Measurements from ENCODE around the gene NTMT2.

The NTMT2 gene

DNA sequence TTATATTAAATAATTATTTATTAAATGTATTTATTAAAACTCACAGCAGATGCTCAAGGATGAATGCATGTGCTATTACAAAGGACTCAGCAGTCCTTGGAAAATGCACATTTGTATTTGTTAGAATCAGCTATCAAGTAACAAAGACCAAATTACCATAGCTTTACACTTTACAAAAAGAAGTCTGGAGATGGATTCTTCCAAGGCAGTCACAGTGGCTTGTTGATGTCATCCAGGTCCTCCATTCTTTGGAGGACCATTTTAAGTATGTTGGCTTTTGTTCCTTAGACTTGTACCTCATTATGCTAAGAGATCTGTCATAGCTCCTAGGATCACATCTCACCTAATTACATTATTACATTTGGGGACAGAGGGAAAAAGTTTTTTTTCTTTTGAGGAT is 63.4 kb downstream of the NTMT2 start:
- TF ChIP-seq TCF12 (IDR thresholded peaks at IDR 0.05; ENCODE audit: low read depth) (no peak), TEAD4 (IDR thresholded peaks at IDR 0.05) (no peak)

DNA sequence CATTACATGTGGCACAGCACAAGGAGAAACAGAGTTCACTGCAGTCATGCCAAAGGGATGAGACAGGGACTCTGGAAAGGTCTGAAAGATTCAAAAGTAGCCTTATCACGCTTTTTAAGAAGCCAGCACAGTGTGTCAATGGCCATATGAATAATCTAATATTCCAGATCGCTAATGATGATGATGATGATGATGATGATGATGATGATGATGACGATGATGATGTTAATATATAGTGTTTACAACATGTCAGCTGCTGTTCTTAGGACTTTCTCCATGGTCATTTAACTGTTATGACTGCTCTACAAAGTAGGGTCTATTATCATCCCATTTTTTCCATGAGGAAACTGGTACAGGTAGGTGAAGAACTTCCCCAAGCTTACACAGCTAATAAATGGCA is 64.4 kb downstream of the NTMT2 start:
- TF ChIP-seq, protein P1, sequence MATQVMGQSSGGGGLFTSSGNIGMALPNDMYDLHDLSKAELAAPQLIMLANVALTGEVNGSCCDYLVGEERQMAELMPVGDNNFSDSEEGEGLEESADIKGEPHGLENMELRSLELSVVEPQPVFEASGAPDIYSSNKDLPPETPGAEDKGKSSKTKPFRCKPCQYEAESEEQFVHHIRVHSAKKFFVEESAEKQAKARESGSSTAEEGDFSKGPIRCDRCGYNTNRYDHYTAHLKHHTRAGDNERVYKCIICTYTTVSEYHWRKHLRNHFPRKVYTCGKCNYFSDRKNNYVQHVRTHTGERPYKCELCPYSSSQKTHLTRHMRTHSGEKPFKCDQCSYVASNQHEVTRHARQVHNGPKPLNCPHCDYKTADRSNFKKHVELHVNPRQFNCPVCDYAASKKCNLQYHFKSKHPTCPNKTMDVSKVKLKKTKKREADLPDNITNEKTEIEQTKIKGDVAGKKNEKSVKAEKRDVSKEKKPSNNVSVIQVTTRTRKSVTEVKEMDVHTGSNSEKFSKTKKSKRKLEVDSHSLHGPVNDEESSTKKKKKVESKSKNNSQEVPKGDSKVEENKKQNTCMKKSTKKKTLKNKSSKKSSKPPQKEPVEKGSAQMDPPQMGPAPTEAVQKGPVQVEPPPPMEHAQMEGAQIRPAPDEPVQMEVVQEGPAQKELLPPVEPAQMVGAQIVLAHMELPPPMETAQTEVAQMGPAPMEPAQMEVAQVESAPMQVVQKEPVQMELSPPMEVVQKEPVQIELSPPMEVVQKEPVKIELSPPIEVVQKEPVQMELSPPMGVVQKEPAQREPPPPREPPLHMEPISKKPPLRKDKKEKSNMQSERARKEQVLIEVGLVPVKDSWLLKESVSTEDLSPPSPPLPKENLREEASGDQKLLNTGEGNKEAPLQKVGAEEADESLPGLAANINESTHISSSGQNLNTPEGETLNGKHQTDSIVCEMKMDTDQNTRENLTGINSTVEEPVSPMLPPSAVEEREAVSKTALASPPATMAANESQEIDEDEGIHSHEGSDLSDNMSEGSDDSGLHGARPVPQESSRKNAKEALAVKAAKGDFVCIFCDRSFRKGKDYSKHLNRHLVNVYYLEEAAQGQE (IDR thresholded peaks at IDR 0.05; ENCODE audit: low read depth), result no peak
- TF ChIP-seq EGR1 (IDR thresholded peaks at IDR 0.05) (no peak), EP300 (IDR thresholded peaks at IDR 0.05; ENCODE audit: borderline replicate concordance) (no peak), TCF12 (IDR thresholded peaks at IDR 0.05; ENCODE audit: low read depth) (no peak), YY1 (IDR thresholded peaks at IDR 0.05; ENCODE audit: low read depth) (no peak), TEAD4 (IDR thresholded peaks at IDR 0.05) (no peak), FOXM1 (IDR thresholded peaks at IDR 0.05; ENCODE audit: borderline replicate concordance, low read depth) (no peak), NFIC (IDR thresholded peaks at IDR 0.05) (no peak), TAF1 (IDR thresholded peaks at IDR 0.05; ENCODE audit: low read depth) (no peak), CREB1 (IDR thresholded peaks at IDR 0.05; ENCODE audit: low read depth) (no peak)
- TF ChIP-seq, protein P2, sequence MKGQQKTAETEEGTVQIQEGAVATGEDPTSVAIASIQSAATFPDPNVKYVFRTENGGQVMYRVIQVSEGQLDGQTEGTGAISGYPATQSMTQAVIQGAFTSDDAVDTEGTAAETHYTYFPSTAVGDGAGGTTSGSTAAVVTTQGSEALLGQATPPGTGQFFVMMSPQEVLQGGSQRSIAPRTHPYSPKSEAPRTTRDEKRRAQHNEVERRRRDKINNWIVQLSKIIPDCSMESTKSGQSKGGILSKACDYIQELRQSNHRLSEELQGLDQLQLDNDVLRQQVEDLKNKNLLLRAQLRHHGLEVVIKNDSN (IDR thresholded peaks at IDR 0.05), result no peak
- TF ChIP-seq, protein P3, sequence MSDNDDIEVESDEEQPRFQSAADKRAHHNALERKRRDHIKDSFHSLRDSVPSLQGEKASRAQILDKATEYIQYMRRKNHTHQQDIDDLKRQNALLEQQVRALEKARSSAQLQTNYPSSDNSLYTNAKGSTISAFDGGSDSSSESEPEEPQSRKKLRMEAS (IDR thresholded peaks at IDR 0.05), result no peak

DNA sequence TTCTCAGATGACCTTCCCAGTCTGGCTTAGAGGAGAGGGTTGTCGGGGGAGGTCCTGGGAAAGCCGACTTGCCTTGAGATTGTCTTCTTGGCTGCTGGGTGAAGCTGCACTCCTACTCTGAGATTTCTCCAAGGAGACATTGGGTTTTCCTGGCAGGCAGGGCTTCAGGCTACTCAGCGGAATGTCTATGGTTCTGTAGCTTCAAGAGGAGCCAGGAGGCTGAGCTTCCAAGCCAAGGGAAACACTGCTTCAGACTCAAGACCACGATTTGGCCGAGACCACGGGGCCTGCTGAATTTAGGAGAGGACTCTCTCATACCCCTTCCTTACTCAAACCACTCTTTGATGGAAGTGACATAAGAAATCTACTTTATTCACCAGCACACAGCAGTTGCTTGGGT is 67.8 kb downstream of the NTMT2 start:
- TF ChIP-seq, protein P1 (IDR thresholded peaks at IDR 0.05; ENCODE audit: low read depth), result no peak

DNA sequence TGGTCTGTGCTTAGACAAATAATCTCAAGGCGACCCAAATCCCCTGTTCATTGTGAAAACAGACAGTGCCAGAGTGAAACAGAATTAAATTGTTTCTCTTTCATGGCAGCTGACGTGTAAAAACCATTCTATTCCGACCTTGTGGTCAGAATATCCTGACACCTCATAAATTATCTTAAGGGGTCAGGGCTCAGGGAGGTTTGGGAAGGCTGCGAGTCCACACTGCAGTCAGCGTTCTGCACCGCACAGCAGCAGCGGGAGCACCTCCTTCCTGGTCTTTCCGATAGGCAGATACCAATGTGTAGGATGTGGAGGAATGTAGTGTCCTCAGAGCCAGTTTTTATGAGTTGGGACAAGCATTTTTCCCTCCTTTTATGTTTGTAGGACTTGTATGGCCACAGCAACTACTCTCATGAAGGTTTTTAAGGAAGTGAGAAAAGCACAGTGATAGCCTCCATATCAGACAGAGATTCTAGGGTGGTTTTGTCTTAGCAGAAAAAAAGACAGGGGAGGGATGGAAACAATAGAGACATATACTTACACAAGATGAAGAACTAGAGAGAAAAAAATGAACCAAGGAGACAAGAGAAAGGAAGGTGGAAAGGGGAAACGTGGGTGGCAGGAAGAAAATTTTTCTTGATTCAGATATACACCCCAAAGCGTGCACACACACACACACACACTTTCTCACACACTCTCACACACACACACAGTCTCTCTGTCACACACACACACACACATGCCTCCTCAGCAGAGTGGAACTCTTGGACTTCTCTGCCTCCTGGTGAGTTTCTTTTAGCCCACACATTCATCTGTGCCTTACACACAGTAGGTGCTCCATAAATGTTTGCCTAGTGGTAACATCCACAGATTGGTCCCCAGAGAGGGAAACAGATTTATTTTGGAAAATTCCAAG is 68.6 kb downstream of the NTMT2 start:
- TF ChIP-seq EP300 (IDR thresholded peaks at IDR 0.05; ENCODE audit: borderline replicate concordance), result no peak
- TF ChIP-seq CEBPB (IDR thresholded peaks at IDR 0.05), result no peak
- TF ChIP-seq, protein P3 (IDR thresholded peaks at IDR 0.05), result no peak
- no peak for TF ChIP-seq TCF12 (IDR thresholded peaks at IDR 0.05; ENCODE audit: low read depth)
- TF ChIP-seq CREB1 (IDR thresholded peaks at IDR 0.05; ENCODE audit: low read depth), result no peak

DNA sequence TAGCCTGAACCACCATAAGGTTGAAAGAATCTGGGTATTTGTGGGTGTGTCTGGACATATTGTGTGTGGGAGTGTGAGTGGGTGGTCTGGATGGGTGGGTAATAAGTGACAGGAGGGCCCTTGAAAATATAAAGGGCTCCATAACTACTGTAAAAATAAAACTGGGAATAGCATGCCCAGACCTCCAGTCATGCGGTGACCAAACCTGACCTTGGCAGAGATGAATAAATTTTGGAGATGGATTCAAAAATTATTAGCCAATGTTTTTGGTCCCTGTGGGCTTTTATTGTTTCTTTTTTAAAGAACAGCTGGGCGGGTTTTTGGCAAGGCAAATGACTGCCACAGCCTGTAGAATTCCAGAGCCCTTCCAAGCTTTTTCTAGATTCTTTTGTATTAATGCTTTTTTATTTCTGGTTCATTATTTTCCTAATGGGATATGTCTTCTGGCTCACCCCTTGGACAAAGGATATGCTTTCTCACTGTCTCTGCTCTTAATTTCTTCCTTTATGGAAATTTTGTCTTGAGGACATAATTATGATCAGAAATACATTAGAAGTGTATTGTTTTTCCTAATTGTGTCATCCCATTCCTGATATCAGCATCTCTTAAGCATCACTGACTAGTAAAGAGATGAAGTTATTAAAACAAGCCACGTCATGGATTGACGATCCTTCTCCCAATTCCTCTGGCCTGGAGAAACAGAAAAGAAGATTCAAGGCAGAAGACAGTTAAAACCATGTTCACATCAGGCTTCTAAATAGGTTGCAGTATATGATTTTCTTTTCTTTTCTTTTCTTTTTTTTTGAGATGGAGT is 69.5 kb downstream of the NTMT2 start:
- TF ChIP-seq YY1 (IDR thresholded peaks at IDR 0.05; ENCODE audit: low read depth), result no peak
- TF ChIP-seq CEBPB (IDR thresholded peaks at IDR 0.05), result no peak
- no peak for TF ChIP-seq FOXM1 (IDR thresholded peaks at IDR 0.05; ENCODE audit: borderline replicate concordance, low read depth)
- TF ChIP-seq NFIC (IDR thresholded peaks at IDR 0.05), result no peak
- TF ChIP-seq, protein P2 (IDR thresholded peaks at IDR 0.05), result no peak
- no peak for TF ChIP-seq CREB1 (IDR thresholded peaks at IDR 0.05; ENCODE audit: low read depth)
- no peak for TF ChIP-seq TEAD4 (IDR thresholded peaks at IDR 0.05)
- TF ChIP-seq TCF12 (IDR thresholded peaks at IDR 0.05; ENCODE audit: low read depth), result no peak
- no peak for TF ChIP-seq ZBTB7A (IDR thresholded peaks at IDR 0.05; ENCODE audit: low read depth)
- TF ChIP-seq, protein P3 (IDR thresholded peaks at IDR 0.05), result no peak
- no peak for TF ChIP-seq EP300 (IDR thresholded peaks at IDR 0.05; ENCODE audit: borderline replicate concordance)
- TF ChIP-seq EGR1 (IDR thresholded peaks at IDR 0.05), result no peak
- TF ChIP-seq, protein P1 (IDR thresholded peaks at IDR 0.05; ENCODE audit: low read depth), result no peak
- TF ChIP-seq RAD21 (IDR thresholded peaks at IDR 0.05; ENCODE audit: low read depth), result no peak
- TF ChIP-seq TAF1 (IDR thresholded peaks at IDR 0.05; ENCODE audit: low read depth), result no peak
